Measurements from ENCODE around the gene CISTR.

GRCh38 chr12:53752192-53752601 is 418 bp upstream of the CISTR start:
- TF ChIP-seq CTCF (IDR thresholded peaks at IDR 0.05), result no peak
- no peak for TF ChIP-seq POLR2A (IDR thresholded peaks at IDR 0.05)
